Panc1 (cell line): ENCODE results near the gene TJAP1. TPM values are rescaled to one million over a fixed set of nuclear protein-coding genes. Genes with fewer than 3 reads are reported as not detected.
A peak's percentile ranks its signal among the peaks of the same experiment; 100 is the strongest.

Experiments
- ATAC-seq: fragments of 200-7000 bp; cut with Tn5 transposase; 2 replicates; pipeline ENCODE4 v1.9.1; 2020; ENCODE audit warnings: mild to moderate bottlenecking, moderate library complexity
- BruUV-seq: library from RNA; stranded (reverse); fragments of 400-500 nt; replicated peaks from 2 replicates; lab custom pipeline; 2021; lab: Mats Ljungman, UMichigan
- CTCF ChIA-PET: fragments of 300-600 bp; sonication (Branson Sonifier 250); formaldehyde crosslinking; loops from one replicate; lab custom pipeline; 2022; ENCODE audit warnings: antibody characterized with exemption; lab: Charles Lee
- POLR2A ChIA-PET: fragments of 300-600 bp; sonication (Branson Sonifier 250); formaldehyde crosslinking; loops from one replicate; lab custom pipeline; 2022; ENCODE audit warnings: antibody characterized with exemption; lab: Charles Lee
- DNase-seq: peaks from one replicate; pipeline ENCODE4 v3.0.0-alpha.2; 2010; ENCODE audit warnings: low read depth, low spot score
- H3K27ac ChIP-seq: 2 replicates; pipeline ENCODE4 v1.5.1; 2011; ENCODE audit warnings: mild to moderate bottlenecking, low read length, inconsistent platforms
- H3K27me3 ChIP-seq: fragments of 200-500 bp; sonication (Bioruptor generic); 2 replicates; pipeline ENCODE4 v1.6.0; 2014; ENCODE audit warnings: low read length, inconsistent platforms; ENCODE audit not compliant: control insufficient read depth, insufficient read depth
- H3K36me3 ChIP-seq: fragments of 200-500 bp; sonication (Bioruptor generic); 2 replicates; pipeline ENCODE4 v1.5.1; 2014; ENCODE audit warnings: inconsistent platforms, mild to moderate bottlenecking, low read length, moderate library complexity; ENCODE audit not compliant: control insufficient read depth, insufficient read depth
- H3K4me1 ChIP-seq: 2 replicates; pipeline ENCODE4 v1.5.1; 2011; ENCODE audit warnings: inconsistent platforms, mild to moderate bottlenecking, low read length, moderate library complexity; ENCODE audit not compliant: control insufficient read depth, insufficient read depth
- H3K4me3 ChIP-seq, 2 experiments: 2 replicates each; pipeline ENCODE4 v1.5.1; 2011 to 2012; ENCODE audit warnings: low read depth in 2 of 2, low read length in 2 of 2, mild to moderate bottlenecking in 2 of 2, inconsistent platforms in 1 of 2, moderate library complexity in 1 of 2
- H3K9me3 ChIP-seq: fragments of 200-500 bp; sonication (Bioruptor generic); 2 replicates; pipeline ENCODE4 v1.5.1; 2014; ENCODE audit warnings: low read depth, mild to moderate bottlenecking, inconsistent platforms, low read length, moderate library complexity; ENCODE audit not compliant: control insufficient read depth, insufficient read depth
- POLR2AphosphoS5 ChIP-seq: IDR thresholded peaks from 2 replicates; pipeline ENCODE4 v1.6.1; 2012; ENCODE audit warnings: mild to moderate bottlenecking, low read depth, low read length, moderate library complexity
- SIN3A ChIP-seq: IDR thresholded peaks from 2 replicates; pipeline ENCODE4 v1.6.1; 2012; ENCODE audit warnings: low read depth, mild to moderate bottlenecking, low read length, moderate library complexity, borderline replicate concordance; ENCODE audit not compliant: insufficient read depth
- TCF7L2 ChIP-seq: IDR thresholded peaks from 2 replicates; pipeline ENCODE4 v1.6.1; 2011; ENCODE audit warnings: mild to moderate bottlenecking, low read depth, low read length, inconsistent platforms
- in situ Hi-C: cut with HindIII; loops from 2 replicates; pipeline ENCODE4 v1.10.0; 2016; ENCODE audit warnings: low sequenced_read_pairs, low pct_unique_long_range_greater_than_20kb
- intact Hi-C: fragments of 100-400 bp; cut with micrococcal nuclease; formaldehyde crosslinking; loops from one replicate; pipeline ENCODE4 v1.10.0; 2022; ENCODE audit not compliant: unreplicated experiment
- total RNA-seq: library from RNA; stranded (reverse); gene quantifications from one replicate; pipeline ENCODE4 v1.2.1, GENCODE V29; 2021; ENCODE audit not compliant: unreplicated experiment
- TF ChIP-seq, protein P1 (sequence below), 2 experiments: IDR thresholded peaks; 2 replicates each; pipeline ENCODE4 v1.6.1; 2011 to 2012; ENCODE audit warnings: low read depth in 2 of 2, control low read depth in 1 of 2, low read length in 1 of 2, mild to moderate bottlenecking in 1 of 2, moderate library complexity in 1 of 2; ENCODE audit not compliant: insufficient read depth in 1 of 2
- TF ChIP-seq, protein P2 (sequence below): fragments of 450-650 bp; IDR thresholded peaks from 2 replicates; pipeline ENCODE4 v1.5.1; 2017; ENCODE audit warnings: mild to moderate bottlenecking

TJAP1 gene
- total RNA-seq, 1 experiment from 2014 or later: 42.7 TPM

DNA sequence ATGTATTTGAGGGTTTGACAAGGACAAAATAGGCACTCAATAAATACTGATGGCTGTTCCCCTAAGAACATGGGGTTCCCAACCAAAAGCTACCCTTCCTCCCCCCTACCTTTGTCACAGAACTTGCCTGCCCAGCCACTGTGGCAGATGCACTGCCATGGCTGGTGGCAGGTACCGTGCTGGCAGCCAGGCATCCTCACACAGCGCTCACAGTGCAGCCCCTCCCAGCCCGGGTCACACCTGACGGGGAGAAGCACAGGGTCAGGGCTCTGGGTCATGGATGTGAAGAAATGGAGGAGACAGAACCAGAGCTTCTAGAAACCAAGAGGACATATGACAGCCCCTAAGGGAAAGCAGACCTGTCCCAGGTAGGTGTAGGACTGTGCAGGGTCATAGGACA is 24.5 kb upstream of the TJAP1 start:
- Histone ChIP-seq H3K4me3 (no peak overlapping the region), H3K27me3 (no peaks in the 10 kb centered on the region), H3K9me3 (no peaks in the 10 kb centered on the region), H3K4me1 (peaks cover 13% of the 10 kb centered on the region), H3K36me3 (peaks cover 2% of the 10 kb centered on the region; the same call in 1 of the 2 replicates), H3K27ac (no peak overlapping the region)
- intact Hi-C loops: no loop called here
- no TSS peak for BruUV-seq
- in situ Hi-C loops: no loop called here
- ChIA-PET CTCF (no interaction called here), POLR2A (interaction anchor here (0.6 kb wide), 1 partner anchor 481 kb away, joined by 6 read pairs; no protein-coding TSS in a partner anchor)
- TF ChIP-seq, protein P1, sequence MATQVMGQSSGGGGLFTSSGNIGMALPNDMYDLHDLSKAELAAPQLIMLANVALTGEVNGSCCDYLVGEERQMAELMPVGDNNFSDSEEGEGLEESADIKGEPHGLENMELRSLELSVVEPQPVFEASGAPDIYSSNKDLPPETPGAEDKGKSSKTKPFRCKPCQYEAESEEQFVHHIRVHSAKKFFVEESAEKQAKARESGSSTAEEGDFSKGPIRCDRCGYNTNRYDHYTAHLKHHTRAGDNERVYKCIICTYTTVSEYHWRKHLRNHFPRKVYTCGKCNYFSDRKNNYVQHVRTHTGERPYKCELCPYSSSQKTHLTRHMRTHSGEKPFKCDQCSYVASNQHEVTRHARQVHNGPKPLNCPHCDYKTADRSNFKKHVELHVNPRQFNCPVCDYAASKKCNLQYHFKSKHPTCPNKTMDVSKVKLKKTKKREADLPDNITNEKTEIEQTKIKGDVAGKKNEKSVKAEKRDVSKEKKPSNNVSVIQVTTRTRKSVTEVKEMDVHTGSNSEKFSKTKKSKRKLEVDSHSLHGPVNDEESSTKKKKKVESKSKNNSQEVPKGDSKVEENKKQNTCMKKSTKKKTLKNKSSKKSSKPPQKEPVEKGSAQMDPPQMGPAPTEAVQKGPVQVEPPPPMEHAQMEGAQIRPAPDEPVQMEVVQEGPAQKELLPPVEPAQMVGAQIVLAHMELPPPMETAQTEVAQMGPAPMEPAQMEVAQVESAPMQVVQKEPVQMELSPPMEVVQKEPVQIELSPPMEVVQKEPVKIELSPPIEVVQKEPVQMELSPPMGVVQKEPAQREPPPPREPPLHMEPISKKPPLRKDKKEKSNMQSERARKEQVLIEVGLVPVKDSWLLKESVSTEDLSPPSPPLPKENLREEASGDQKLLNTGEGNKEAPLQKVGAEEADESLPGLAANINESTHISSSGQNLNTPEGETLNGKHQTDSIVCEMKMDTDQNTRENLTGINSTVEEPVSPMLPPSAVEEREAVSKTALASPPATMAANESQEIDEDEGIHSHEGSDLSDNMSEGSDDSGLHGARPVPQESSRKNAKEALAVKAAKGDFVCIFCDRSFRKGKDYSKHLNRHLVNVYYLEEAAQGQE (IDR thresholded peaks at IDR 0.05; ENCODE audit: insufficient read depth in 1 of 2, low read depth in 2 of 2, low read length in 1 of 2): no peak
- TF ChIP-seq, protein P2, sequence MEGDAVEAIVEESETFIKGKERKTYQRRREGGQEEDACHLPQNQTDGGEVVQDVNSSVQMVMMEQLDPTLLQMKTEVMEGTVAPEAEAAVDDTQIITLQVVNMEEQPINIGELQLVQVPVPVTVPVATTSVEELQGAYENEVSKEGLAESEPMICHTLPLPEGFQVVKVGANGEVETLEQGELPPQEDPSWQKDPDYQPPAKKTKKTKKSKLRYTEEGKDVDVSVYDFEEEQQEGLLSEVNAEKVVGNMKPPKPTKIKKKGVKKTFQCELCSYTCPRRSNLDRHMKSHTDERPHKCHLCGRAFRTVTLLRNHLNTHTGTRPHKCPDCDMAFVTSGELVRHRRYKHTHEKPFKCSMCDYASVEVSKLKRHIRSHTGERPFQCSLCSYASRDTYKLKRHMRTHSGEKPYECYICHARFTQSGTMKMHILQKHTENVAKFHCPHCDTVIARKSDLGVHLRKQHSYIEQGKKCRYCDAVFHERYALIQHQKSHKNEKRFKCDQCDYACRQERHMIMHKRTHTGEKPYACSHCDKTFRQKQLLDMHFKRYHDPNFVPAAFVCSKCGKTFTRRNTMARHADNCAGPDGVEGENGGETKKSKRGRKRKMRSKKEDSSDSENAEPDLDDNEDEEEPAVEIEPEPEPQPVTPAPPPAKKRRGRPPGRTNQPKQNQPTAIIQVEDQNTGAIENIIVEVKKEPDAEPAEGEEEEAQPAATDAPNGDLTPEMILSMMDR: no peak
- no peak for TF ChIP-seq TCF7L2
- no peak for TF ChIP-seq POLR2AphosphoS5
- no peak for TF ChIP-seq SIN3A
- DNase-seq (no peak), ATAC-seq (no peak)

DNA sequence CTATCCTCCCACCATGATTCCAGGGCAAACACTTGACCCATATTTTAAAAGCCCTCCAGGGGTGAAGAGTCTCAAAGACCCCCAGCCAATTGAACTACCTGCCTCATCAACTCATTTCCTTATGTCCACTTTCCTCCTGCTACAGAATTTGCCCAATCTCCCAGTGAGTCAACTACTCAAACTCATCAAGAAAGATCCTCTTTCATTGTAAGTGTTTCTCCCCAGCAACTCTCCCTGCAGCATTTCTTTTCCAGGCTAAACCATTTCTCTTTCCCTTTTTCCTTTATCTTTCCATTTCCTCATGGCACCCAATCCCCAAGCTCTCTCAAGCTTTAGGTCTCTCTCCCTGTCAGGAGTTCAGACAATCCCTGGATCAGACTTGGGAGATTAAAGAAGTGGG is 23.5 kb upstream of the TJAP1 start:
- Histone ChIP-seq H3K27me3 (no peaks in the 10 kb centered on the region), H3K4me3 (no peak overlapping the region; a peak in 1 of 4 replicates), H3K9me3 (no peaks in the 10 kb centered on the region), H3K36me3 (peaks cover 2% of the 10 kb centered on the region; the same call in 1 of the 2 replicates), H3K27ac (peak overlapping the region; percentile 23; the same call in 1 of the 2 replicates), H3K4me1 (peaks cover 13% of the 10 kb centered on the region)
- TSS peak; percentile 76 for BruUV-seq
- in situ Hi-C loops: no loop called here
- TF ChIP-seq POLR2AphosphoS5 (no peak), SIN3A (no peak), TCF7L2 (no peak)
- TF ChIP-seq, protein P1 (IDR thresholded peaks at IDR 0.05; ENCODE audit: insufficient read depth in 1 of 2, low read depth in 2 of 2, low read length in 1 of 2): no peak
- TF ChIP-seq, protein P2: no peak
- no peak for DNase-seq
- ATAC-seq: no peak
- ChIA-PET POLR2A (no interaction called here), CTCF (no interaction called here)
- intact Hi-C loops: loop anchor here (2.0 kb wide), 1 partner anchor 53 kb away; no protein-coding TSS in a partner anchor
